Right cardiac atrium (tissue), 5 donors: ENCODE measurements around the gene DNAH6. TPM values are rescaled to one million over a fixed set of nuclear protein-coding genes. Genes with fewer than 3 reads are reported as not detected.
"Not testable (repeated sequence)": the region's sequence is repeated elsewhere in the genome, so short reads cannot be mapped to it uniquely, and the experiment has no call there.

Source experiments
- ATAC-seq, 2 donors: fragments of 200-7000 bp; cut with Tn5 transposase; one replicate each; pipeline versions ENCODE4 v1.8.0 to v1.9.1; 2020; ENCODE audit warnings: moderate library complexity in 2 of 2, mild to moderate bottlenecking in 1 of 2
- DNase-seq, 3 donors: peaks; one replicate each; pipeline ENCODE4 v3.0.0-alpha.2; 2020
- H3K27ac ChIP-seq: one replicate; pipeline ENCODE4 v1.5.1; 2013; ENCODE audit warnings: mild to moderate bottlenecking, low read length, control low read depth, moderate library complexity
- H3K27me3 ChIP-seq: one replicate; pipeline ENCODE4 v1.6.1; 2013; ENCODE audit not compliant: control insufficient read depth, insufficient read depth
- H3K4me1 ChIP-seq: one replicate; pipeline ENCODE4 v1.6.1; 2013; ENCODE audit warnings: low read length; ENCODE audit not compliant: control insufficient read depth, insufficient read depth
- H3K4me3 ChIP-seq: one replicate; pipeline ENCODE4 v1.5.1; 2013; ENCODE audit warnings: low read length, control low read depth
- H3K9me3 ChIP-seq: one replicate; pipeline ENCODE4 v1.6.1; 2013; ENCODE audit warnings: low read length; ENCODE audit not compliant: control insufficient read depth
- WGBS: extraction: QIAGEN DNeasy Blood & Tissue Kit; methylation state at CpG from one replicate; pipeline ENCODE4 v1.1.7; 2013; 5-methylcytosine and 5-hydroxymethylcytosine counted together
- intact Hi-C, 4 donors: fragments of 100-400 bp; cut with DNase I; formaldehyde crosslinking; loops; one replicate each; pipeline versions ENCODE4 v1.11.0 to v1.14.0; 2022 to 2023
- polyA plus RNA-seq: library from polyadenylated mRNA; stranded (reverse); fragments of 200-250 nt; gene quantifications from one replicate; pipeline ENCODE4 v1.2.3, GENCODE V29; 2013
- total RNA-seq, 4 donors: library from RNA; stranded (reverse); fragmentation: NEBNext Ultra II Directional; extraction: Animal tissue kit (Norgen Biotek cat#: 25700); gene quantifications; one replicate each; pipeline ENCODE4 v1.2.1, GENCODE V29; 2021
- donor health status: healthy with polysubstance abuse.
- donor health status: DM: no; HTN: yes; CAD: no.
- donor health status: DM: no; HTN: no; CAD: no.
- donor health status: DM: no; HTN: yes; CAD: no; lungs with severe emphysema.
- donor health status: DM: yes; HTN: yes; CAD: no.

DNAH6 gene
- total and polyA plus RNA-seq, 5 donors, result 0.07 to 0.60 (median 0.34) TPM

GRCh38 chr2:84548303-84548702 is 32.0 kb downstream of the DNAH6 start:
- Histone ChIP-seq H3K4me3 (no peak overlapping the region), H3K9me3 (no peaks in the 10 kb centered on the region), H3K27me3 (no peaks in the 10 kb centered on the region), H3K27ac (no peak overlapping the region), H3K4me1 (no peaks in the 10 kb centered on the region)
- DNase-seq (no peak), ATAC-seq (no peak)
- intact Hi-C loops, result no loop called here
- WGBS, result 81% methylated on average over 1 of the region's 1 CpG

GRCh38 chr2:84550916-84551315 is 34.6 kb downstream of the DNAH6 start:
- 54% methylated on average over 1 of the region's 1 CpG for whole genome bisulfite sequencing

GRCh38 chr2:84551526-84551925 is 35.2 kb downstream of the DNAH6 start:
- 88% methylated on average over 6 of the region's 6 CpGs for WGBS
- H3K9me3 ChIP-seq, intact Hi-C loops: not testable (repeated sequence)

More at GRCh38 chr2:84550916-84551315, 34.6 kb downstream of the DNAH6 start:
- no peaks in the 10 kb centered on the region for H3K9me3 ChIP-seq
- no peaks in the 10 kb centered on the region for H3K4me1 ChIP-seq
- no peak overlapping the region for H3K4me3 ChIP-seq
- intact Hi-C loops, result no loop called here
- ATAC-seq (no peak), DNase-seq (no peak)
- H3K27me3 ChIP-seq, result no peaks in the 10 kb centered on the region
- H3K27ac ChIP-seq, result no peak overlapping the region

GRCh38 chr2:84556190-84556589 is 39.9 kb downstream of the DNAH6 start:
- ATAC-seq (no peak), DNase-seq (no peak)
- H3K9me3 ChIP-seq, result no peaks in the 10 kb centered on the region
- intact Hi-C loops, result no loop called here
- no peak overlapping the region for H3K27ac ChIP-seq
- no peaks in the 10 kb centered on the region for H3K4me1 ChIP-seq
- WGBS, result 88% methylated on average over 3 of the region's 3 CpGs
- H3K4me3 ChIP-seq, result no peak overlapping the region
- H3K27me3 ChIP-seq, result no peaks in the 10 kb centered on the region

More at GRCh38 chr2:84551526-84551925, 35.2 kb downstream of the DNAH6 start:
- H3K27ac ChIP-seq, DNase-seq, H3K27me3 ChIP-seq, H3K4me1 ChIP-seq, H3K4me3 ChIP-seq, ATAC-seq: not testable (repeated sequence)

GRCh38 chr2:84559838-84560237 is 43.5 kb downstream of the DNAH6 start:
- Histone ChIP-seq H3K9me3 (no peaks in the 10 kb centered on the region), H3K27ac (no peak overlapping the region), H3K27me3 (no peaks in the 10 kb centered on the region), H3K4me3 (no peak overlapping the region), H3K4me1 (no peaks in the 10 kb centered on the region)
- intact Hi-C loops, result no loop called here
- ATAC-seq (no peak), DNase-seq (no peak)

GRCh38 chr2:84579661-84580060 is 63.4 kb downstream of the DNAH6 start:
- WGBS, result 16% methylated on average over 3 of the region's 3 CpGs
- Histone ChIP-seq H3K9me3 (no peaks in the 10 kb centered on the region), H3K27ac (no peak overlapping the region), H3K4me1 (no peaks in the 10 kb centered on the region), H3K27me3 (no peaks in the 10 kb centered on the region), H3K4me3 (no peak overlapping the region)
- ATAC-seq (no peak), DNase-seq (no peak)
- intact Hi-C loops, result no loop called here

- 90% methylated on average over 4 of the region's 4 CpGs for WGBS
- Histone ChIP-seq H3K4me1 (no peaks in the 10 kb centered on the region), H3K4me3 (no peak overlapping the region), H3K27me3 (no peaks in the 10 kb centered on the region), H3K27ac (no peak overlapping the region), H3K9me3 (no peaks in the 10 kb centered on the region)
- intact Hi-C loops, result no loop called here
- DNase-seq (no peak), ATAC-seq (no peak)
Observed at GRCh38 chr2:84603911-84604310, 87.6 kb downstream of the DNAH6 start.

GRCh38 chr2:84613082-84613481 is 96.8 kb downstream of the DNAH6 start:
- Histone ChIP-seq H3K4me3 (no peak overlapping the region), H3K27ac (no peak overlapping the region), H3K9me3 (no peaks in the 10 kb centered on the region), H3K27me3 (no peaks in the 10 kb centered on the region), H3K4me1 (no peaks in the 10 kb centered on the region)
- 72% methylated on average over 2 of the region's 2 CpGs for WGBS
- ATAC-seq, result no peak
- no peak for DNase-seq
- intact Hi-C loops, result no loop called here

- Histone ChIP-seq H3K27me3 (no peaks in the 10 kb centered on the region), H3K9me3 (no peaks in the 10 kb centered on the region), H3K4me1 (no peaks in the 10 kb centered on the region), H3K27ac (no peak overlapping the region), H3K4me3 (no peak overlapping the region)
- intact Hi-C loops, result no loop called here
- no peak for ATAC-seq
- 78% methylated on average over 4 of the region's 4 CpGs for WGBS
- DNase-seq, result no peak
Observed at GRCh38 chr2:84619794-84620371, 103.6 kb downstream of the DNAH6 start.

- Histone ChIP-seq H3K27ac (no peak overlapping the region), H3K4me1 (no peaks in the 10 kb centered on the region), H3K4me3 (no peak overlapping the region), H3K27me3 (no peaks in the 10 kb centered on the region), H3K9me3 (no peaks in the 10 kb centered on the region)
- DNase-seq, result no peak
- intact Hi-C loops, result no loop called here
- WGBS, result 57% methylated on average over 2 of the region's 2 CpGs
- no peak for ATAC-seq
Observed at GRCh38 chr2:84628486-84628885, 112.2 kb downstream of the DNAH6 start.

- intact Hi-C loops, result no loop called here
- no peak overlapping the region for H3K27ac ChIP-seq
Observed at GRCh38 chr2:84629550-84629949, 113.3 kb downstream of the DNAH6 start.

GRCh38 chr2:84631047-84631446 is 114.7 kb downstream of the DNAH6 start:
- H3K4me3 ChIP-seq, result no peak overlapping the region
- no peak overlapping the region for H3K27ac ChIP-seq
- no peaks in the 10 kb centered on the region for H3K4me1 ChIP-seq
- intact Hi-C loops, result loop anchor here in 3 of 4 donors (5.0 to 10.0 kb wide), 2 partner anchors 134 to 136 kb away; no protein-coding TSS in a partner anchor
- ATAC-seq (peak; percentile 49 to 63), DNase-seq (no peak)
- no peaks in the 10 kb centered on the region for H3K9me3 ChIP-seq
- no peaks in the 10 kb centered on the region for H3K27me3 ChIP-seq
- WGBS, result 43% methylated on average over 6 of the region's 6 CpGs

More at GRCh38 chr2:84629550-84629949, 113.3 kb downstream of the DNAH6 start:
- H3K9me3 ChIP-seq, result no peaks in the 10 kb centered on the region
- no peaks in the 10 kb centered on the region for H3K27me3 ChIP-seq
- DNase-seq (no peak), ATAC-seq (no peak)
- no peaks in the 10 kb centered on the region for H3K4me1 ChIP-seq
- no peak overlapping the region for H3K4me3 ChIP-seq
